KMS-11 (cell line): ENCODE results near the gene TSPAN14.
"Not testable (repeated sequence)": the region's sequence is repeated elsewhere in the genome, so short reads cannot be mapped to it uniquely, and the experiment has no call there.

Experiments
- H2AFZ ChIP-seq: fragments of 200-600 bp; sonication (generic); 2 replicates; pipeline ENCODE4 v1.6.1; 2016; ENCODE audit warnings: antibody characterized with exemption, mixed run types, low read depth
- H3K27ac ChIP-seq: fragments of 200-600 bp; sonication (generic); 2 replicates; pipeline ENCODE4 v1.6.1; 2016; ENCODE audit warnings: mild to moderate bottlenecking, mixed run types
- H3K27me3 ChIP-seq: fragments of 200-600 bp; sonication (generic); 2 replicates; pipeline ENCODE4 v1.6.1; 2017; ENCODE audit warnings: mild to moderate bottlenecking, low read depth, mixed run types, moderate library complexity; ENCODE audit not compliant: insufficient read depth
- H3K36me3 ChIP-seq: fragments of 200-600 bp; sonication (generic); 2 replicates; pipeline ENCODE4 v1.6.1; 2017; ENCODE audit warnings: mild to moderate bottlenecking, mixed run types; ENCODE audit not compliant: insufficient read depth
- H3K4me1 ChIP-seq: fragments of 200-600 bp; sonication (generic); 2 replicates; pipeline ENCODE4 v1.6.1; 2016; ENCODE audit warnings: mild to moderate bottlenecking, low read depth, mixed run types; ENCODE audit not compliant: poor library complexity, severe bottlenecking
- H3K4me2 ChIP-seq: fragments of 200-600 bp; sonication (generic); 2 replicates; pipeline ENCODE4 v1.7.0; 2016; ENCODE audit warnings: mild to moderate bottlenecking, mixed run types
- H3K4me3 ChIP-seq: fragments of 200-600 bp; sonication (generic); IDR thresholded peaks from 2 replicates; pipeline ENCODE4 v1.6.1; 2017; ENCODE audit warnings: low read depth, low read length, mixed read lengths; ENCODE audit not compliant: insufficient read depth
- H3K79me2 ChIP-seq: fragments of 200-600 bp; sonication (generic); 2 replicates; pipeline ENCODE4 v1.6.1; 2016; ENCODE audit warnings: low read depth, mixed run types; ENCODE audit not compliant: insufficient read depth
- H3K9ac ChIP-seq: fragments of 200-600 bp; sonication (generic); 2 replicates; pipeline ENCODE4 v1.6.1; 2016; ENCODE audit warnings: mild to moderate bottlenecking, mixed run types
- H4K20me1 ChIP-seq: fragments of 200-600 bp; sonication (generic); 2 replicates; pipeline ENCODE4 v1.6.1; 2016; ENCODE audit warnings: mild to moderate bottlenecking, mixed run types; ENCODE audit not compliant: insufficient read depth
- TF ChIP-seq, protein P1 (sequence below): fragments of 200-600 bp; sonication (generic); conservative IDR thresholded peaks from 2 replicates; pipeline ENCODE4 v1.6.1; 2017; ENCODE audit warnings: low read depth, mild to moderate bottlenecking, antibody characterized with exemption, low read length, moderate library complexity, mixed read lengths

The TSPAN14 gene

GRCh38 chr10:80474941-80475340 lies 20.8 kb downstream of the TSPAN14 start:
- no peak overlapping the region for H2AFZ ChIP-seq
- TF ChIP-seq, protein P1, sequence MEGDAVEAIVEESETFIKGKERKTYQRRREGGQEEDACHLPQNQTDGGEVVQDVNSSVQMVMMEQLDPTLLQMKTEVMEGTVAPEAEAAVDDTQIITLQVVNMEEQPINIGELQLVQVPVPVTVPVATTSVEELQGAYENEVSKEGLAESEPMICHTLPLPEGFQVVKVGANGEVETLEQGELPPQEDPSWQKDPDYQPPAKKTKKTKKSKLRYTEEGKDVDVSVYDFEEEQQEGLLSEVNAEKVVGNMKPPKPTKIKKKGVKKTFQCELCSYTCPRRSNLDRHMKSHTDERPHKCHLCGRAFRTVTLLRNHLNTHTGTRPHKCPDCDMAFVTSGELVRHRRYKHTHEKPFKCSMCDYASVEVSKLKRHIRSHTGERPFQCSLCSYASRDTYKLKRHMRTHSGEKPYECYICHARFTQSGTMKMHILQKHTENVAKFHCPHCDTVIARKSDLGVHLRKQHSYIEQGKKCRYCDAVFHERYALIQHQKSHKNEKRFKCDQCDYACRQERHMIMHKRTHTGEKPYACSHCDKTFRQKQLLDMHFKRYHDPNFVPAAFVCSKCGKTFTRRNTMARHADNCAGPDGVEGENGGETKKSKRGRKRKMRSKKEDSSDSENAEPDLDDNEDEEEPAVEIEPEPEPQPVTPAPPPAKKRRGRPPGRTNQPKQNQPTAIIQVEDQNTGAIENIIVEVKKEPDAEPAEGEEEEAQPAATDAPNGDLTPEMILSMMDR, result no peak
- H3K36me3 ChIP-seq, result no peaks in the 10 kb centered on the region
- no peak overlapping the region for H3K27ac ChIP-seq
- no peak overlapping the region for H3K9ac ChIP-seq
- H3K79me2 ChIP-seq, result no peaks in the 10 kb centered on the region
- H3K4me1 ChIP-seq, result no peaks in the 10 kb centered on the region
- no peaks in the 10 kb centered on the region for H4K20me1 ChIP-seq
- H3K27me3 ChIP-seq, result no peaks in the 10 kb centered on the region
- no peak overlapping the region for H3K4me2 ChIP-seq
- H3K4me3 ChIP-seq, result no peak overlapping the region

DNA sequence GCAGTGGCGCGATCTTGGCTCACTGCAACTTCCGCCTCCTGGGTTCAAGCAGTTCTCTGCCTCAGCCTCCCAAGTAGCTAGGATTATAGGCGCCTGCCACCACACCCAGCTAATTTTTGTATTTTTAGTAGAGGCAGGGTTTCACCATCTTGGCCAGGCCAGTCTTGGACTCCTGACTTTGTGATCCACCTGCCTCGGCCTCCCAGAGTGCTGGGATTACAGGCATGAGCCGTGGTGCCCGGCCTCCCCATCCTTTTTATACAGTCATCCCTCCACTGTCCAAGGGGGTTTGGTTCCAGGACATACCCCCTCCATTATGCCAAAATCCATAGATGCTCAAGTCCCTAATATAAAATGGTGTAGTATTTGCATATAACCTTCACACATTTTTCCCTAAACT lies 21.5 kb downstream of the TSPAN14 start:
- not testable (repeated sequence) for H3K4me1 ChIP-seq, H3K4me2 ChIP-seq, H4K20me1 ChIP-seq, H3K4me3 ChIP-seq, H3K79me2 ChIP-seq, H3K27ac ChIP-seq, H3K9ac ChIP-seq, H2AFZ ChIP-seq, H3K36me3 ChIP-seq, H3K27me3 ChIP-seq

DNA sequence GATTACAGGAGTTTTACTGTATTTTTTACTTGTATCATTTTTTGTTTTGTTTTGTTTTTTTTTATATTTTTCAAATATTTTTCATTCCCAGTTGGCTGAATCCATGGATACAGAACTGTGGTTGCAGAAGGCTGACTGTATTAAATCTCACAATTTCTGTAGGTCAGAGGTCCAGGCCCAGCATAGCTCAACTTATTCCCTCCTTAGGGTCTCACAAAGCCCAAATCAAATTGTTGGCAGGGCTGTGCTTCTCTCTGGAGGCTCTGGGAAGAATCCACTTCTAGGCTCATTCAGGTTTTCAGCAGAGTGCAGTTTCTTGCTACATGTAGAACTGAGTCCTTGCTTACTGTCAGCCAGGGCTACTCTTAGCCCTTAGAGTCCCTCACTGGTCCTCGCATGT lies 22.6 kb downstream of the TSPAN14 start:
- Histone ChIP-seq H3K27ac (no peak overlapping the region), H3K36me3 (no peaks in the 10 kb centered on the region), H2AFZ (no peak overlapping the region), H3K4me3 (no peak overlapping the region), H3K4me1 (no peaks in the 10 kb centered on the region), H3K27me3 (no peaks in the 10 kb centered on the region), H3K79me2 (no peaks in the 10 kb centered on the region), H4K20me1 (no peaks in the 10 kb centered on the region), H3K4me2 (no peak overlapping the region), H3K9ac (no peak overlapping the region)
- TF ChIP-seq, protein P1, result no peak

DNA sequence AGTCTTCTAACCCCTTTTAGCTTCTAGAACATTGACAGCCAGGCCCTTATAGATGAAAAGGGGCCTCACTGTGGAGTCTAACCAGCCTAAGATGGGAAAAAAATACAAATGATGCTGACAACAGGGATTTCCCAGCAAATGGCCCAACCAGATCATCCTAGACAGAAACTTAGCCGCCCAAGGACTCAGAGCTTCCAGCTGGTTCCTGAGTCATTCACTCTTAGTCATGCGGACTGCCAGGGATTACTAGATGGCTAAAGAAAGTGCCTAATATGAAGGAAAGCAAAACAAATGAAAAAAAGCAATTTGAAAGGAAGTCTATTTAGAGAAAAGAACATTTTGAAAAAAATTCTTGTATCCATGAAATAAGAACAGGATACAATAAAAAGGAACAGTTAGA lies 23.7 kb downstream of the TSPAN14 start:
- Histone ChIP-seq H3K36me3 (no peaks in the 10 kb centered on the region), H3K79me2 (no peaks in the 10 kb centered on the region), H2AFZ (no peak overlapping the region), H3K4me2 (no peak overlapping the region), H3K27me3 (no peaks in the 10 kb centered on the region), H4K20me1 (no peaks in the 10 kb centered on the region), H3K9ac (no peak overlapping the region), H3K4me3 (no peak overlapping the region), H3K4me1 (no peaks in the 10 kb centered on the region), H3K27ac (no peak overlapping the region)
- TF ChIP-seq, protein P1, result no peak

GRCh38 chr10:80480373-80480772 lies 26.3 kb downstream of the TSPAN14 start:
- H3K27me3 ChIP-seq, H3K79me2 ChIP-seq, H3K4me3 ChIP-seq, H3K4me1 ChIP-seq, H3K27ac ChIP-seq, H3K4me2 ChIP-seq, H2AFZ ChIP-seq, H3K36me3 ChIP-seq, H4K20me1 ChIP-seq, H3K9ac ChIP-seq: not testable (repeated sequence)
